Parathyroid adenoma (tissue), 2 donors: Measurements from ENCODE around the gene PDZD8.

ENCODE experiments used
- H2AFZ ChIP-seq: fragments of 300-600 bp; sonication (generic); one replicate; pipeline ENCODE4 v1.7.0; 2017; ENCODE audit warnings: antibody characterized with exemption, mild to moderate bottlenecking
- H3K27ac ChIP-seq: fragments of 300-600 bp; sonication (generic); one replicate; pipeline ENCODE4 v1.7.0; 2017
- H3K27me3 ChIP-seq: fragments of 300-600 bp; sonication (generic); one replicate; pipeline ENCODE4 v1.7.0; 2017; ENCODE audit warnings: low read length; ENCODE audit not compliant: control insufficient read depth, insufficient read depth
- H3K36me3 ChIP-seq: fragments of 300-600 bp; sonication (generic); one replicate; pipeline ENCODE4 v1.7.0; 2017; ENCODE audit warnings: low read length; ENCODE audit not compliant: control insufficient read depth, insufficient read depth
- H3K4me1 ChIP-seq: fragments of 300-600 bp; sonication (generic); one replicate; pipeline ENCODE4 v1.7.0; 2017; ENCODE audit warnings: control low read depth
- H3K4me2 ChIP-seq: fragments of 300-600 bp; sonication (generic); one replicate; pipeline ENCODE4 v1.7.0; 2017; ENCODE audit warnings: low read length
- H3K4me3 ChIP-seq: fragments of 300-600 bp; sonication (generic); one replicate; pipeline ENCODE4 v1.7.0; 2017; ENCODE audit warnings: low read depth, low read length
- H3K79me2 ChIP-seq: fragments of 300-600 bp; sonication (generic); one replicate; pipeline ENCODE4 v1.7.0; 2017; ENCODE audit warnings: control low read depth
- H3K9ac ChIP-seq: fragments of 300-600 bp; sonication (generic); one replicate; pipeline ENCODE4 v1.7.0; 2017; ENCODE audit warnings: mild to moderate bottlenecking
- H3K9me3 ChIP-seq: fragments of 300-600 bp; sonication (generic); one replicate; pipeline ENCODE4 v1.7.0; 2017; ENCODE audit warnings: low read length; ENCODE audit not compliant: control insufficient read depth
- TF ChIP-seq, protein P1 (sequence below): fragments of 300-600 bp; sonication (generic); IDR thresholded peaks from one replicate; pipeline ENCODE4 v1.7.0; 2017; ENCODE audit warnings: antibody characterized with exemption, mild to moderate bottlenecking
- donor health status: primary hyperparathyroidism.

The PDZD8 gene

DNA sequence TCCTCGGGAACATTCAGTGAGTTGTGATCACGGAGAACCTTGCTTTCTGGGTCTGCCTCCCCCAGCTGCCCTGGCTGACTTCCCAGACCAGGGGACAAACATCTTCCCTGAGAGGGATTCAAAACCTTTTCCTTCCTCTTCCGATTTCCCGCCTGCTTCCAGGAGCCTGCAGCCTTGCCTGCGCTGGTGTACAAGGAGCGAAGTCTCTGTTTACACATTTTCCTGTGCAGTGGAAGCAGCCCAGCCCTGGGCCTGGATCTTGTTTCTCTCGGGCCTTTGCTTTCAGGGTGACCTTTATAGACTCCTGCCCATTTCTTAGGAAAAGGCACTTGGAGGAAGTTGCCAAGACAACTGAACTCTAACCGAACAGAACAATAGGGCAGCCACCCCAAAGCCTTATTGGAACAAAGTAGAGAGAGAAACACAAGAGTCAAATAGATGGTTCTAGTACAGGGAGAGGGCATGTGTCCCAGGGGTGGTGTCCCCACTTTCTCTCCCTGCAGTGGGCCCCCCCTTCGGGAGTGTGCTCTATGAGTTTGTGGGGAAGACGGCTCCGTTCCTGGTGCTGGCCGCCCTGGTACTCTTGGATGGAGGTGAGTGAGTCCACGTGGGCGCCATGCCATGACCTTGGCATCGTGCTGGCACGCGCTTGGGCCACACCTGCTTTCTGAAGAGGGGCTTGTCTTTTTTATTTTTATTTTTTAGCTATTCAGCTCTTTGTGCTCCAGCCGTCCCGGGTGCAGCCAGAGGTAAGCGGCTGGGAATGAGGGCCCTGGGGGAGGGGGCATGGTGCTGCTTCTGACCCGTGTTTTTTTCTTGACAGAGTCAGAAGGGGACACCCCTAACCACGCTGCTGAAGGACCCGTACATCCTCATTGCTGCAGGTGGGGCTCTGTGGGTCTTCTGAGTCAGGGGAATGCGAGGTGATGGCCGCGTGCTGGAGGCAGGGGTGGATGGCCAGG is 120.2 kb downstream of the PDZD8 start:
- no peak overlapping the region for H3K9ac ChIP-seq
- H3K4me1 ChIP-seq: no peaks in the 10 kb centered on the region
- TF ChIP-seq, protein P1, sequence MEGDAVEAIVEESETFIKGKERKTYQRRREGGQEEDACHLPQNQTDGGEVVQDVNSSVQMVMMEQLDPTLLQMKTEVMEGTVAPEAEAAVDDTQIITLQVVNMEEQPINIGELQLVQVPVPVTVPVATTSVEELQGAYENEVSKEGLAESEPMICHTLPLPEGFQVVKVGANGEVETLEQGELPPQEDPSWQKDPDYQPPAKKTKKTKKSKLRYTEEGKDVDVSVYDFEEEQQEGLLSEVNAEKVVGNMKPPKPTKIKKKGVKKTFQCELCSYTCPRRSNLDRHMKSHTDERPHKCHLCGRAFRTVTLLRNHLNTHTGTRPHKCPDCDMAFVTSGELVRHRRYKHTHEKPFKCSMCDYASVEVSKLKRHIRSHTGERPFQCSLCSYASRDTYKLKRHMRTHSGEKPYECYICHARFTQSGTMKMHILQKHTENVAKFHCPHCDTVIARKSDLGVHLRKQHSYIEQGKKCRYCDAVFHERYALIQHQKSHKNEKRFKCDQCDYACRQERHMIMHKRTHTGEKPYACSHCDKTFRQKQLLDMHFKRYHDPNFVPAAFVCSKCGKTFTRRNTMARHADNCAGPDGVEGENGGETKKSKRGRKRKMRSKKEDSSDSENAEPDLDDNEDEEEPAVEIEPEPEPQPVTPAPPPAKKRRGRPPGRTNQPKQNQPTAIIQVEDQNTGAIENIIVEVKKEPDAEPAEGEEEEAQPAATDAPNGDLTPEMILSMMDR: no peak
- no peak overlapping the region for H3K27ac ChIP-seq
- H3K79me2 ChIP-seq: no peaks in the 10 kb centered on the region
- H3K9me3 ChIP-seq: no peaks in the 10 kb centered on the region
- H3K36me3 ChIP-seq: no peaks in the 10 kb centered on the region
- H3K4me3 ChIP-seq: no peak overlapping the region
- no peak overlapping the region for H2AFZ ChIP-seq
- H3K27me3 ChIP-seq: no peaks in the 10 kb centered on the region
- no peak overlapping the region for H3K4me2 ChIP-seq

DNA sequence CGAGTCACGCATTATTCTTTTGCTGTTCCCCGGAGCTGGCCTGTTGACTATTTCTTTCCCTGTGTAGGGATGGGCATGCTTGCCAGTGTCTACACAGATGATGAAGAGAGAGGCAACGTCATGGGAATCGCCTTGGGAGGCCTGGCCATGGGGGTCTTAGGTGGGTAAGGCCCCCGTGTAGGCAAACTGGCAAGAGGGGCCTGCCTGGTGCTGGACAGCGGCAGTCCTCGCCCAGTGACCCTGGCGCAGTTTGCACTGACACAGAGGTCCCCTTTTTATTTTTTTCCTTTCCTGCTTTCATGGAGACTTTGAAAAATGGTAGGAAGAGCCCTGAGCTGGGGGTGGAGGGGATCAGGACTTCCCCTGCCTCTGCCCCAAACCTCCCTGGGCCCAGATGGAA is 120.9 kb downstream of the PDZD8 start:
- H3K27me3 ChIP-seq: no peaks in the 10 kb centered on the region
- H3K4me1 ChIP-seq: no peaks in the 10 kb centered on the region
- H2AFZ ChIP-seq: no peak overlapping the region
- H3K4me3 ChIP-seq: no peak overlapping the region
- H3K9ac ChIP-seq: no peak overlapping the region
- H3K4me2 ChIP-seq: no peak overlapping the region
- no peaks in the 10 kb centered on the region for H3K79me2 ChIP-seq
- no peak overlapping the region for H3K27ac ChIP-seq
- H3K9me3 ChIP-seq: no peaks in the 10 kb centered on the region
- TF ChIP-seq, protein P1: no peak
- no peaks in the 10 kb centered on the region for H3K36me3 ChIP-seq

DNA sequence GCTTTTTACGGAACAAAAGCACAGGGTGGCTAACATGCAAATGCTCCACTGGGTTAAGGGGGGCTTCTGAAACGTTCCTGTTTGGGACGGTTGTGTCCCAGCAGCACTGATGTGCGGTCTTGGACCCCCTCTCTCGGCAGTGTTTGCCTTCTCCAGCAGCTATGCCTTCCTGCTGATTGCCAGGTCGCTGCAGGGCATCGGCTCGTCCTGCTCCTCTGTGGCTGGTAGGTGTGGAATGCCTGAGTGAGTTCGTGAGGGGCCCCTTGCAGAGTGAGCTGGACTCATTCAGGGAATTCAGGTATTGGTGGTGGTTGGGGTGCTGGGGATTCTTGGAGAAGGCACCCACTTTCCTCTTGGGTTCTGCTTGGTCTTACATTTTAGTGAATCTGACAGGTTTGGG is 121.3 kb downstream of the PDZD8 start:
- Histone ChIP-seq H3K36me3 (no peaks in the 10 kb centered on the region), H3K9ac (no peak overlapping the region), H3K27me3 (no peaks in the 10 kb centered on the region), H3K4me3 (no peak overlapping the region), H2AFZ (no peak overlapping the region), H3K79me2 (no peaks in the 10 kb centered on the region), H3K9me3 (no peaks in the 10 kb centered on the region), H3K27ac (no peak overlapping the region), H3K4me1 (no peaks in the 10 kb centered on the region), H3K4me2 (no peak overlapping the region)
- TF ChIP-seq, protein P1: no peak

DNA sequence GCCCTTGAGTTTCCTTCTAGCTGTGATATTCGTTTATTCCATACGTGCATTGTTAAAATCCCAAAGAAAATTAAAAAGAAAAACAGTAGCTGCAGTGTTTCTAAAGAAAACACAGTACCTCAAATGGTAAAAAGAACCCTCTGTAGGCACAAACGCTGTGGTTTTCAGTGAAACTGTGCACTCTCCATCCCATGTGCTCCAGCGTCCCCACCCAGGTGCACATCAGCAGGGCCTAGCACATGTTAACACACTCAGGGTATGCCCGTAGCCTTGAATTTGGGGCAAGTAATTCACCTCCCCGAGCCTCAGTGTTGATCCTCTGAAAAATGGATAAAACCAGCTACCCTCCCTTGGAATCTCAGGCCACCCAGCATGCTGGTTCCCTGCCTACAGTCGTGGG is 124.8 kb downstream of the PDZD8 start:
- no peak overlapping the region for H3K9ac ChIP-seq
- H3K27me3 ChIP-seq: no peaks in the 10 kb centered on the region
- no peaks in the 10 kb centered on the region for H3K4me1 ChIP-seq
- H3K79me2 ChIP-seq: no peaks in the 10 kb centered on the region
- H3K9me3 ChIP-seq: no peaks in the 10 kb centered on the region
- no peak overlapping the region for H3K4me3 ChIP-seq
- no peaks in the 10 kb centered on the region for H3K36me3 ChIP-seq
- no peak overlapping the region for H3K27ac ChIP-seq
- no peak overlapping the region for H3K4me2 ChIP-seq
- H2AFZ ChIP-seq: no peak overlapping the region
- TF ChIP-seq, protein P1: no peak
